HG03469 (cell line): ENCODE data around the gene TMEM41A.
"Not testable (repeated sequence)": the region's sequence is repeated elsewhere in the genome, so short reads cannot be mapped to it uniquely, and the experiment has no call there.

Experiments
- ATAC-seq: cut with Tn5 transposase; IDR thresholded peaks from one replicate; pipeline ENCODE4 v1.9.1; 2021; ENCODE audit warnings: mild to moderate bottlenecking, moderate library complexity, moderate number of reproducible peaks; ENCODE audit not compliant: unreplicated experiment

TMEM41A gene

DNA sequence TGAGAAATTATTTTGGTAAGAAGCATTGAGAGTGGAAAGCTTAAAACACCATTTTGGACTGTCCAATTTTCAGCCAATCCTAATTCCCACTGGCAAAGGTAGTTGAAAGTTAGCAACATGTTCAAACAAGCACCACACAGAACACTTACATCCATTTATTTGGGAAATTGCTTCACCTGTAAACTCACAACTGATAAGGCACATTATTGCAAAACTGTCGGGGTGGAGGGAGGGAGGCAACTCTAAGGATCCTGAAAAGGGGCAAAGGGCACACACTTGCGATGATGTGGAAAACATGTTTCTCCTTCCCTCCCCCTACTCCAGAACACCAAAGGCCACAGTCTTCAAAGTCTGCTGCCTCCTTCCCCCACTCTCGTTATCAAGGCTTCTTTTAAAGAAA lies 9.4 kb downstream of the TMEM41A start:
- ATAC-seq: no peak

DNA sequence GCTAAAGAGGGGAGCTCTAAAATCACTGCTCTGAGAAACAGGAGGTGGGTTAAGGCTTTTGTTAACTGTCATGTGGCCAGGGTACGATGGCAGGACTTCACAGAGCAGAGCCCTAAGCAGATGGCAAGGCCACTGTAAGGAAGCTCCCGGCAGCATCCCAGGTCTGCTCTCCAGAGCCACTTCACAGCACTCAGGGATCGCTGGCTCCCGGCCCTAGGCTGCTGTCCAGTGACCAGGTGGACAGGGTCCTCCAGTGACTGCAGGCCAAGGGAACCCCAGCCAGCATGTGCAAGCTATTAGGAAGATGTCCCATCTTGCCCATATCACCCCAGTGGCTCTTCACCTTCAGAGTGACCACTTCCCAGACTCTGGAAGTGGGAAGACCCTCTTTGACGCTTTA lies 10.4 kb downstream of the TMEM41A start:
- ATAC-seq: no peak

DNA sequence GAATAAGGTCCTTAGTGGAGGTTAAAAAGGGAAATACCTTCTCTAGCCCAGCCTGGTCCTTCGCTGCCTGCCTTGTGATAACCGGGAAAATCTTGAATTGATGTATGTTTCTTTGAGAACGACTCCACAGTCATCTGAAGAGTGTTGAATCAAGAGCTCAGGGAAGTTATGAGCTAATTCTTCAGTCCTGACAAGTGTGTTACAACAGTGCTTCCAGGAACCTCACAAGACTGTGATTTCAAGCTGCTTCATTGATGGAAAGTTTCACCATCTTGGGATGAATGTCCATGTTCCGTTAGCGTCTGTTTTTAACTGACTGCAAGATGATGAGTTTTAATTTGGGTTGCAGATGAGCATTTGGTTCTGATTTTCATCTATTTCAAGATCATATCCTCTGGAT lies 12.4 kb downstream of the TMEM41A start:
- ATAC-seq: no peak

DNA sequence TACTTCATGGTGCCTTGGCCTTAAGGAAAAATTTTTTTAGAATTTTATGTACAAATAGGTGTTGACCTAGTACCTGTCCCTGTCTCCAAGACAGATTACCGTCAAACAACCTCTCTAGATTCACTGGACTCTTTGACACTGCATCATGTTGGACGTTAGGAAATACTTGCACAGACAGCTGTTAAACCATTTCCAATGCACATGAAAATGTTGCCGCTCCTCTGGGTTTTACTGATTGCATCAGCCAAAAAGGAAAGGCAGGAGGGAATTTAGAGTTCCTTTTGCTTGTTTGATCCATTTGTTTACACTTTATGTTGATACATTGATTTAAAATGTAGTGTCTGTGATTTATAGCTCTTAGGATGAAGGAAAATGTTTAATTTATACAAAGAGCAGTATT lies 14.5 kb downstream of the TMEM41A start:
- ATAC-seq: no peak

DNA sequence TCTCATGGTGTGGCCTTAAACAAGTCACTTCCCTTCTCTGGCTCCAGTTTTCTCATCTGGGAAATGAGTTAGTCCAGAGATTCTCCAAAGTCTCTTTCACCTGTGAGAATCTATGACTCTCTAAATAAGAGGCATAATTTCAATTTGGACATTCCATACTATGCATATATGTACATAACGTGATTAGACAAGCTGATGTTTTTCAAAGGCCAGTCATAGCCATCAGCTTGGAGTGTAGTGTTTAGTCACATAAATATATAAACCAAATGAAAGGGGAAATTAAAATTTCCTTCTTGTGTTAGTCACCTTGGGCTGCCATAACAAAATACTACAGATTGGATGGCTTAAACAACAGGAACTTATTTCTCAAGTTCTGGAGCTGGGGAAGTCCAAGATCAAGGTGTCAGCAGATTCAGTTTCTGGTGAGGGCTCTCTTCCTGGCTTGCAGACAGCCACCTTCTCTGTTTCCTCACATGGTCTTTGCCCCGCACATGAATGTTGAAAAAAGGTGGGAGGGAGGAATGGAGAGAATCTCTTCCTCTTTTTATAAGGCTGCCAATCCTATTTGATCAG lies 19.4 kb downstream of the TMEM41A start:
- ATAC-seq: no peak

DNA sequence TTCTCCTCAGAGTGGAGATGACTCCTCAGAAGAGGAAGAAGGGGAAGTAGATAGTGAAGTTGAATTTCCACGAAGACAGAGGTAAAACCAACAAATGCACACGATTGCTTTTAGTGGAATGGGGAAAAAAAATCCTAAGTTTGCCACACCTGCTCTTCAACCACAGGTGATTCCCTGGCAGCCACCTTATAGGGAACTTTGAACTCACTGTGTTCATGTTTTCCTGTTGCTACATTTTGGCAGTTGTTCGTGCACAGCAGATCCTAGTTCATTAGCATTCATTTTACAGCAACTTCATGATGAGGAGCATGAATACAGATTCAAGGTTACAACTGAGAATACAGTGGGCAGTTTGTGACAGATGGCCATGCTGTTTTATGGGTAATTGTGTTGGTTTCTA lies 21.5 kb downstream of the TMEM41A start:
- no peak for ATAC-seq

DNA sequence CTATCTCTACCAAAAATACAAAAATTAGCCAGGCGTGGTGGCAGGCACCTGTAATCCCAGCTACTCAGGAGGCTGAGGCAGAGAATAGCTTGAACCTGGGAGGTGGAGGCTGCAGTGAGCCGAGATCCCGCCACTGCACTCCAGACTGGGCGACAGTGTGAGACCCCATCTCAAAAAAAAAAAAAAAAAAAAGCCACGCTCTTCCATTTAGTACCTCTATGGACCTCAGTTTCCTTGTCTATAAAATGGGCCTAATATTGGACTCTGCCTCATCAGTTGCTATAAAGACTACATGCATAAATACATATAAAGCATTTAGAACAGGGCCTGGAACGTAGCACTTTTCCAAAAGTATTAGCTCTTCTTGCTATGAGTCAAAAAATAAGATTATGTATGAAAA lies 23.9 kb downstream of the TMEM41A start:
- ATAC-seq: not testable (repeated sequence)

DNA sequence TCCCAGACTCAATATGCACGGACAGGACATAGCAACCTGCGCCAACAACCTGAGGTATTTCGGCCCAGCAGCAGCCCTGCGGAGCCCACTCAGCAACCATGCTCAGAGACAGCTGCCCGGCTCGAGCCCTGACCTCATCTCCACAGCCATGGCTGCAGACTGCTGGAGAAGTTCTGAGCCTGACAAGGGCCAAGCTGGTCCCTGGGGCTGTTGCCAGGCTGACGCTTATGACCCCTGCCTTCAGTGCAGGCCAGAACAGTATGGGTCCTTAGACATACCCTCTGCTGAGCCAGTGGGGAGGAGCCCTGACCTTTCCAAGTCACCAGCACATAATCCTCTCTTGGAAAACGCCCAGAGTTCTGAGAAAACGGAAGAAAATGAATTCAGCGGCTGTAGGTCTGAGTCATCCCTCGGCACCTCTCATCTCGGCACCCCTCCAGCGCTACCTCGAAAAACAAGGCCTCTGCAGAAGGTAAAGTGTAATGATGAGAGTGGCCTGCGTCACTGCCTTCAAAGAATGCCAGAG lies 25.5 kb downstream of the TMEM41A start:
- no peak for ATAC-seq

DNA sequence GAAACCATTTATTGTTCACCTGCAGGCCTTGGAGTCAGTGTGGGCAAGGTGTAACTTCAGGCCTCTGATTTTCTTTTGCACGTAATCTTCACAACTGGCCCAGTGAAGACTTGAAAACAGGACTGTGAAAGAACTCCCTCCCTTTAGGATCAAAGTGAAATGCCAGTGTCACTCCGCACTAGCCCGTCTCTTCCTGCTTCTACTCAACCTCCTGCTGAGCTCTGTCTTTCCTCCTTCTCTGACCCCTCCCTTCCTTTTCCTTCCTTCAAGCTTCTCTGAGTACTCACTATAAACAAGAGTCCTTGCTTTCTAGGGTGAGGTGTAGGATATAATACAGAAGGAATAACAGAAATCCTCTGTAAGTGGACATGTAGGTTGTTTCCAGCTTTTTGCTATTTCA lies 28.5 kb downstream of the TMEM41A start:
- no peak for ATAC-seq

DNA sequence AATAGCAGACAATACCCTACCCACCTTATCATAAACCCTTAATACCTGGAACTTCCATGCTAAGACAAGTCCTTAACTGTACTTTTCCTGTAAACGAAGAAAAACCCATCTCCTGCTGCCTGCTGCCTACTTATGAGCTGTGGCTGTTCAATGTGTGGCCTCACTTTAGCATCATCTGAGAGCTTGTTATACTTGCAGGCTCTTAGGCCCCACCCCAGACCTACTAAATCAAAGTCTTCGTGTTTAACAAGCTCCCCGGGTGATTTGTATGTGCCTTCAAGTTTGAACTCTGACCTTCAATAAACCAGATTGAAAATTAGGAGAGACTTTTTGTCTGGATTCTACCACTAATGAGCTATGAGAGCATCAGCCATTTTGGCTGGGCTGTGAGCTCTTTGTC lies 29.3 kb downstream of the TMEM41A start:
- ATAC-seq: no peak

DNA sequence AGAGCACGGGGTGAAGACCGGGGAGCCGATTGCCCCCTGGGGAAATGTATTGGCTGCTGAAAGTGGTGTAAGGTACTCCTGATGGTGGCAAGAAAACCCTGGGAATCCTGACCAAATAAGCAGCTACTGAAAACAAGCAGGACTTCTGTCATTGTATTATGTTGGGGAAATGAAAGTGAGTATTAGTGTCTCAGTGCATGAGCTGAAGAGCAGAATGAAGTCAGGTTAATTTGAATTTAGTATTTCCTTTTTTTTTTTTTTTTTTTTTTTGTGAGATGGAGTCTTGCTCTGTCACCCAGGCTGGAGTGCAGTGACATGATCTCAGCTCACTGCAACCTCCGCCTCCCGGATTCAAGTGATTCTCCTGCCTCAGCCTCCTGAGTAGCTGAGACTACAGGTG lies 32.7 kb downstream of the TMEM41A start:
- not testable (repeated sequence) for ATAC-seq

DNA sequence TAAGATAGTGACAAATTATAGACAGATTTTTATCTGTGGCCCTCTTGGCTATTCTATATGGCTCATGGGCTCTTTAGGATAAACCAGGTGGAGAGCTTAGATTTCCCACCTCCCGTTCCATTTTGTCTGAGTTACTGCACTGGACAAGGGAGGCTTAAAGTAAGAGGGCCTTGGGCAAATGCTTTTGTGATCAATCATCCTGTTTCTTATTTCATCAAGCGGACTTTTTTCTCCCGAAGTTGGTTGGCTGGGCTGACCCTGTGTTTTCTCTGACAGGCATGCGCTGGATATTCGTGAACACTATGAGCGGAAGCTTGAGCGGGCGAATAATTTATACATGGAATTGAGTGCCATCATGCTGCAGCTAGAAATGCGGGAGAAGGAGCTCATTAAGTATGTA lies 33.4 kb downstream of the TMEM41A start:
- no peak for ATAC-seq

DNA sequence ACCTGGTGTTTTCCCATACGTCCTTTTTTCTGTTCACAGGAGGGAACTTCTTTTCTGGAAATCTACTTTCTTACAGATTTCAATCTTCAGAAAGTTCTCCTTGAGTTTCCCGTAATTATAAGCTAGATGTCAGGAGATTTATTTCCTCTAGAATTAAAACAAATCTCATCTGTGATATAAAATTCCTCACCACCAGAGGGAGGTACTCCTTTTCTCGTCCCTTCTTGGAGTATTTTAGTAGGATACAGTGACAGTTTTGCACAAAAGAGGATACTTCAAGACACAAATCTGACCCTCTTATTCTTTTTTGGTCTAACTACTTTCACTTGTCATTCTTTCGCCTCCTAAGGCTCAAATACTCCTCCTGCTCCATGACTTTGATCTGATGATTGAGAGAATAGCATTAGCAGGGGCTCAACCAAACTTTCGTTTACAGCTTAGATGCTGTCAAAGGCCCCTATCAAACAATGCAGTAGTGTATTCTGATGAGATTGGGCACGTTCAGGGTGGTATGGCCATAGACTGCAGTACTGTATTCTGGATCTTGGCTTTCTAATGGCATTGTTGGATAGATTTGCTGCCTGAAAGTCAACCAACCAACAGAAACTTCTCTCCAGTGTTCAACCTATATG lies 38.0 kb downstream of the TMEM41A start:
- no peak for ATAC-seq

DNA sequence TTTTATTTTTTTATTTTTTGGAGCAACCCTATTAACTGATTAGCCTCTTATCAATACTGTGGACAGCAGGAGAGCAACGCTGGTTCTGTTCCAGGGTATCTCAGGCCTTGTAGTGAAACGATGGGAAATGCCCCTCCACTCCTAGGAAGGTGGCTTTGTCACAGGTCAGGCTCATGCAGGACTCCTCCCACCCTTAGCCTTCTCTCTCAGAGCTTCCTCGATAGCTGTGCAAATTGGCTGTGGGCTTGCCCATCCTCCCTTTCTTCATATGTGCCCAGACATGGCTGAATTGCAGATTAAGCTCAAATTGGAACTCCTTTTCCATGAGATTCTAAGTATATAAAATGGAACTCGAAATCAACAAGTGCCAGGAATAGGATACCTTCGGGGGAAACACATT lies 38.5 kb downstream of the TMEM41A start:
- no peak for ATAC-seq

DNA sequence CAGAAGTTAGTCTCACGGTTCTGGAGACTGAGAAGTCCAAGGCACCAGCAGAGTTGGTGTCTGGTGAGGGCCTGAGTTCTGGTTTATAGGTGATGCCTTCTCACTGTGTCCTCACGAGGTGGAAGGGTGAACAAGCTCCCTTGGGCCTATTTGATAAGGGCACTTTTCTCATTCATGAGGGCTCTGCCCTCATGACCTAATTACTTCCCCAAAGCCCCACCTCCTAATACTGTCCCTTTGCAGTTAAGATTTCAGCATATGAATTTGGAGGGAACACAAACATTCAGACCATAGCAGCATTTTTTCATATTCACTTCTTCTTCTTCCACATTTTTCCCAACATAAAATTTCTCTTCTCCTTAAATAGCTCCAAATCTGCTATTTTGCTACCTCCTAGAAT lies 41.5 kb downstream of the TMEM41A start:
- no peak for ATAC-seq

DNA sequence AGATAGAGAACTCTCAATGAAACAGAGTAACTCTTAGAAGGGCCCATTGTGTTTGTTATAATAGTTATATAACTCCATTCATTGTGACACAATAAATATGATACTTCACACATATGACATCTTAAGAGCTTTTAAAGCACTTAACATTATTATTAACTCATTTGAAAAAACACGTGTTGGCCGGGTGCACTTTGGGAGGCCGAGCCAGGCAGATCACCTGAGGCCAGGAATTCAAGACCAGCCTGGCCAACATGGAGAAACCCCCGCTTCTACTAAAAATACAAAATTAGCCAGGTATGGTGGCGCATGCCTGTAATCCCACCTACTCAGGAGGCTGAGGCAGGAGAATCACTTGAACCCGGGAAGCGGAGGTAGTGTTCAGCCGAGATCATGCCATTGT lies 47.4 kb downstream of the TMEM41A start:
- not testable (repeated sequence) for ATAC-seq

DNA sequence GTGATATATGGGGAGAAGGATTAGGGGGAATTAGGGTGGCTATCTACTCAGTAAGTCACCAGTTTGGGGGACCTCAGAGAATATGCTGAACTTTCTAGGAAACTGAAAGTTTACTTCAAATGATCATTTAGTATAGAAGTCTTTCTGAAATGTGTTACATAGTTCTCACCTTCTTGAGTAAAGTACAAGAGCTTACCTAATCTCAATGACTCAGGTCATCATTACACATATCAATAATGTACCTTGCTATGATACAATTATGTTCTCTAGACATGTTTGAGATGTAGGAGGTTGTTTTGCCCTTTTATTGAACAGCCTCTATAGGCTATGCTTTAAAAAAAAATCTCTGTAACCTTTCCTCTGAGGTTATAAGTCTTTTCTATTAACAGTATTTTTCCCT lies 50.7 kb downstream of the TMEM41A start:
- no peak for ATAC-seq

DNA sequence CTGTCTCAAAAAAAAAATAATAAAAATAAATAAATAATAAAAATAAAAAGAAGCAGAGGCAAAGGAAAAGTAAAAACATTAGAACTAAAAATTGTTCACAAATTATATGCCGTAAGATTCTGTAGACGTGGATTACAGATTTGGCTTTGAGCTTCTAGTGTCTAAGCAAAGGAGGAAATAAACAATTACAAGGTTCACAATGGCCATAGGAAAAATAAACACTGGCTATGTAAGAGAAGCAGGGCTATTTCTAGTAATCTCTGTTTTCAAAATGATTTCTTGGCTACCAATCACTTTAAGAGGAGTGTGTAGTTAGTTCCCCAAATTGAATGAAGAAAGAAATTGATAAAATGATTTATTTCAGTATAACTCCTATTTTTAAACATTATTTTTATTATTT lies 54.5 kb downstream of the TMEM41A start:
- no peak for ATAC-seq

DNA sequence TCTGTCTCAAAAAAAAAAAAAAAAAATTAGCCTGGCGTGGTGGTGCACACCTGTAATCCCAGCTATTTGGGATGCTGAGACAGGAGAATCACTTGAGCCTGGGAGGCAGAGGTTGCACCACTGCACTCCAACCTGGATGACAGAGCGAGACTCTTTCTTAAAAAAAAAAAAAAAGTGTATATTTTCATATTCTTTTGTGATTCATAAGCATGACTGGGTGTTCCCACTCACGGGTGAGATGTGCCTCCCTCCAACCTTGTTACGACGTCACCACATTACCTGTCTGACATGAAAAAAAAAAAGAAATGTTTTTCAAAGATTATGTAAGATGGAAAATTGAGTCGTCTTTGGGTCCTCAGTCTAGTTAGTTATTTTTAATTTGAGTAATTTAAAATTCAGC lies 56.8 kb downstream of the TMEM41A start:
- no peak for ATAC-seq

DNA sequence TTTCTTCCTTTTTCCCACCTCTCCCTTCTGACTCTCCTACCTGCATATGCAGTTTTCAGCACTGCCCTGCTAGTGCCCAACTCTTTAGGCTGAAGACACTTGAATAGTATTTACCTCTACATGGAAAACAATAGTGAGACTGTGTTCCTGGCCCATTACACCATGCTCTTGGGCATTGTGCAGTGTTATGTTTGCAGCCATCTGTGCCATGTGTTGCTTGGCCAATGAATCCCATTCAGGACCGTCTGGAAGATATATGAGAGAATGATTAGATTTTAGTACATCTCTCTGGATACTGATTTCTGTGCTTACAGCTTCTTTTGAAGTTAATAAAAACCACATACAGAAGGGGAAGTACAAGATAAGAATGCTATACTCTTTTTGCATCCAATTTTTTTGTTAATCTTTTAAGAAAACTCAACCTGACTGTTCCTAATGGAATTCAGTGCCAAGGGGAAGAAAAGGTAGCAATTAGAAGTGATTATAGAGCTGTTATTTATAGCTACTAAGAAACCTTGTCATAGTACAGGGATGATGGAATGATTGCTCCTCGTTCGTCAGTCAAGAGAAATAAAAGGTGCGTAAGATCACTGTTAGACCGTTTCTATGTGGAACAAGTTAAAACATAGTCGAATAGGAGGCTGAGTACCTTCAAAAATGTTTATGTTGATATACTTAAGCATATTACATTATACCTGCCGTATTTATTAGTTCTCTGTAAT lies 58.9 kb downstream of the TMEM41A start:
- ATAC-seq: no peak
